ENCODE measurements around the gene DPP10.

Gene DPP10

GRCh38 chr2:114614592-114614991 is 172.2 kb downstream of the DPP10 start:
- no peak overlapping the region for H4K91ac ChIP-seq (ENCODE audit: low read depth, low read length, poor library complexity)
- H3K27me3 ChIP-seq (ENCODE audit: control insufficient read depth in 3 of 3, insufficient read depth in 3 of 3, low read depth in 1 of 3, low read length in 3 of 3): no peaks in the 10 kb centered on the region
- no peak overlapping the region for H3K14ac ChIP-seq (ENCODE audit: low read length)
- H2BK120ac ChIP-seq (ENCODE audit: low read depth, low read length): no peak overlapping the region
- no peak overlapping the region for H3K4me3 ChIP-seq (ENCODE audit: low read length in 2 of 2)
- WGBS, 2 donors (ENCODE audit: extremely low coverage in 2 of 2, insufficient read length in 2 of 2, insufficient replicate concordance in 1 of 2): no CpG with 5 or more reads among the region's 4 CpGs
- H2AFZ ChIP-seq (ENCODE audit: low read length): no peak overlapping the region
- no peak overlapping the region for H2BK5ac ChIP-seq (ENCODE audit: low read length)
- H3K4ac ChIP-seq (ENCODE audit: low read length): no peak overlapping the region
- H3K36me3 ChIP-seq (replicated peaks in 1 of 2; ENCODE audit: control insufficient read depth in 2 of 2, insufficient read depth in 2 of 2, low read length in 2 of 2): no peaks in the 10 kb centered on the region
- H3K9me3 ChIP-seq (replicated peaks in 1 of 2; ENCODE audit: control insufficient read depth in 2 of 2, insufficient read depth in 1 of 2, low read depth in 1 of 2, low read length in 2 of 2): no peaks in the 10 kb centered on the region
- H3K18ac ChIP-seq (ENCODE audit: low read length): no peak overlapping the region
- no peak overlapping the region for H3K4me2 ChIP-seq (ENCODE audit: insufficient read depth, low read length, poor library complexity, severe bottlenecking)
- H2BK12ac ChIP-seq (ENCODE audit: low read length): no peak overlapping the region
- no peaks in the 10 kb centered on the region for H3K79me1 ChIP-seq (ENCODE audit: low read depth, low read length)
- H3K23ac ChIP-seq (ENCODE audit: low read depth, low read length, poor library complexity): no peak overlapping the region
- H4K8ac ChIP-seq (ENCODE audit: low read depth, low read length): no peak overlapping the region
- H3K27ac ChIP-seq (replicated peaks; ENCODE audit: low read length): no peak overlapping the region
- DNase-seq (ENCODE audit: low spot score): no peak
- peaks cover 0 to 5% of the 10 kb centered on the region in 2 donors for H3K4me1 ChIP-seq (ENCODE audit: control insufficient read depth in 2 of 2, insufficient read depth in 1 of 2, low read depth in 1 of 2, low read length in 2 of 2)
- no peak overlapping the region for H3K9ac ChIP-seq (ENCODE audit: low read depth, low read length, poor library complexity)
- no peak overlapping the region for H2AK5ac ChIP-seq (ENCODE audit: low read depth, low read length)
- H2BK15ac ChIP-seq (ENCODE audit: low read length): no peak overlapping the region

- no peak overlapping the region for H2BK12ac ChIP-seq (ENCODE audit: low read length)
- WGBS, 2 donors (ENCODE audit: extremely low coverage in 2 of 2, insufficient read length in 2 of 2, insufficient replicate concordance in 1 of 2): no CpG with 5 or more reads among the region's 7 CpGs
- DNase-seq (ENCODE audit: low spot score): no peak
- no peaks in the 10 kb centered on the region for H3K36me3 ChIP-seq (replicated peaks in 1 of 2; ENCODE audit: control insufficient read depth in 2 of 2, insufficient read depth in 2 of 2, low read length in 2 of 2)
- no peak overlapping the region for H2BK120ac ChIP-seq (ENCODE audit: low read depth, low read length)
- H3K9ac ChIP-seq (ENCODE audit: low read depth, low read length, poor library complexity): no peak overlapping the region
- no peaks in the 10 kb centered on the region for H3K4me1 ChIP-seq (ENCODE audit: control insufficient read depth in 2 of 2, insufficient read depth in 1 of 2, low read depth in 1 of 2, low read length in 2 of 2)
- H3K27ac ChIP-seq (replicated peaks; ENCODE audit: low read length): no peak overlapping the region
- no peak overlapping the region for H3K4me3 ChIP-seq (ENCODE audit: low read length in 2 of 2)
- no peaks in the 10 kb centered on the region for H3K9me3 ChIP-seq (replicated peaks in 1 of 2; ENCODE audit: control insufficient read depth in 2 of 2, insufficient read depth in 1 of 2, low read depth in 1 of 2, low read length in 2 of 2)
- H3K4ac ChIP-seq (ENCODE audit: low read length): no peak overlapping the region
- no peak overlapping the region for H3K14ac ChIP-seq (ENCODE audit: low read length)
- no peak overlapping the region for H3K18ac ChIP-seq (ENCODE audit: low read length)
- H3K4me2 ChIP-seq (ENCODE audit: insufficient read depth, low read length, poor library complexity, severe bottlenecking): no peak overlapping the region
- H4K8ac ChIP-seq (ENCODE audit: low read depth, low read length): no peak overlapping the region
- H2AFZ ChIP-seq (ENCODE audit: low read length): no peak overlapping the region
- no peak overlapping the region for H3K23ac ChIP-seq (ENCODE audit: low read depth, low read length, poor library complexity)
- no peaks in the 10 kb centered on the region for H3K79me1 ChIP-seq (ENCODE audit: low read depth, low read length)
- no peak overlapping the region for H4K91ac ChIP-seq (ENCODE audit: low read depth, low read length, poor library complexity)
- no peak overlapping the region for H2BK15ac ChIP-seq (ENCODE audit: low read length)
- no peak overlapping the region for H2AK5ac ChIP-seq (ENCODE audit: low read depth, low read length)
- H2BK5ac ChIP-seq (ENCODE audit: low read length): no peak overlapping the region
- H3K27me3 ChIP-seq (ENCODE audit: control insufficient read depth in 3 of 3, insufficient read depth in 3 of 3, low read depth in 1 of 3, low read length in 3 of 3): no peaks in the 10 kb centered on the region
Observed at GRCh38 chr2:114628481-114628880, 186.0 kb downstream of the DPP10 start.

DNA sequence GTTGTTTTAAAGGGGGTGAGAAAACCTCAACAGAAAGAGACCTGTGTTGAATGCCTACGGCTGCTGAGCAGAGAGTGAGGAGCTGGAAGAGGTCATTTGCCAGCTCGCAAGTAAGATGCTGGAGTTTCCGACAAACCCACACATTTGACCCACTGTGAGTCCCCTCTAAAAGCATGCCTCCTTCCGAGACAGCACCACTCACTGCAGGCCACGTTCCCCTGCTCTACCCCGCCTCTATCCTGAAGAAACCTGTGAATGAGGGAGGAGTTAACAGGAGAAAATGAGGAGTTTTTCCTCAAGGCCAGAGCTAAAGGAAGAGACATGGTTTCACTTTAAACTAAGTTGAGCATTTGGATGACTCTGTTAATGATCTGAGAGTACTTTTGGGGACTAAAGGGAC is 188.7 kb downstream of the DPP10 start:
- Histone ChIP-seq H3K79me1 (ENCODE audit: low read depth, low read length) (no peaks in the 10 kb centered on the region), H3K36me3 (replicated peaks in 1 of 2; ENCODE audit: control insufficient read depth in 2 of 2, insufficient read depth in 2 of 2, low read length in 2 of 2) (no peaks in the 10 kb centered on the region), H2AK5ac (ENCODE audit: low read depth, low read length) (no peak overlapping the region), H3K4me1 (ENCODE audit: control insufficient read depth in 2 of 2, insufficient read depth in 1 of 2, low read depth in 1 of 2, low read length in 2 of 2) (no peaks in the 10 kb centered on the region), H4K91ac (ENCODE audit: low read depth, low read length, poor library complexity) (no peak overlapping the region), H2BK5ac (ENCODE audit: low read length) (no peak overlapping the region), H2BK12ac (ENCODE audit: low read length) (no peak overlapping the region), H3K9ac (ENCODE audit: low read depth, low read length, poor library complexity) (no peak overlapping the region), H3K27me3 (ENCODE audit: control insufficient read depth in 3 of 3, insufficient read depth in 3 of 3, low read depth in 1 of 3, low read length in 3 of 3) (no peaks in the 10 kb centered on the region), H2AFZ (ENCODE audit: low read length) (peak overlapping the region; percentile 66), H3K18ac (ENCODE audit: low read length) (no peak overlapping the region), H2BK15ac (ENCODE audit: low read length) (no peak overlapping the region), H2BK120ac (ENCODE audit: low read depth, low read length) (no peak overlapping the region), H3K27ac (replicated peaks; ENCODE audit: low read length) (no peak overlapping the region), H3K23ac (ENCODE audit: low read depth, low read length, poor library complexity) (no peak overlapping the region), H3K4me2 (ENCODE audit: insufficient read depth, low read length, poor library complexity, severe bottlenecking) (no peak overlapping the region), H3K9me3 (replicated peaks in 1 of 2; ENCODE audit: control insufficient read depth in 2 of 2, insufficient read depth in 1 of 2, low read depth in 1 of 2, low read length in 2 of 2) (no peaks in the 10 kb centered on the region), H4K8ac (ENCODE audit: low read depth, low read length) (no peak overlapping the region), H3K4ac (ENCODE audit: low read length) (no peak overlapping the region), H3K4me3 (ENCODE audit: low read length in 2 of 2) (no peak overlapping the region), H3K14ac (ENCODE audit: low read length) (no peak overlapping the region)
- no peak for DNase-seq (ENCODE audit: low spot score)
- WGBS, 2 donors (ENCODE audit: extremely low coverage in 2 of 2, insufficient read length in 2 of 2, insufficient replicate concordance in 1 of 2): no CpG with 5 or more reads among the region's 6 CpGs

- Histone ChIP-seq H3K4me1 (ENCODE audit: control insufficient read depth in 2 of 2, insufficient read depth in 1 of 2, low read depth in 1 of 2, low read length in 2 of 2) (no peaks in the 10 kb centered on the region), H2BK12ac (ENCODE audit: low read length) (no peak overlapping the region), H3K27me3 (ENCODE audit: control insufficient read depth in 3 of 3, insufficient read depth in 3 of 3, low read depth in 1 of 3, low read length in 3 of 3) (no peaks in the 10 kb centered on the region), H2BK15ac (ENCODE audit: low read length) (no peak overlapping the region), H3K27ac (replicated peaks; ENCODE audit: low read length) (no peak overlapping the region), H3K23ac (ENCODE audit: low read depth, low read length, poor library complexity) (no peak overlapping the region), H3K79me1 (ENCODE audit: low read depth, low read length) (no peaks in the 10 kb centered on the region), H2BK120ac (ENCODE audit: low read depth, low read length) (no peak overlapping the region), H3K9ac (ENCODE audit: low read depth, low read length, poor library complexity) (no peak overlapping the region), H3K9me3 (replicated peaks in 1 of 2; ENCODE audit: control insufficient read depth in 2 of 2, insufficient read depth in 1 of 2, low read depth in 1 of 2, low read length in 2 of 2) (no peaks in the 10 kb centered on the region), H3K4me2 (ENCODE audit: insufficient read depth, low read length, poor library complexity, severe bottlenecking) (no peak overlapping the region), H2BK5ac (ENCODE audit: low read length) (no peak overlapping the region), H3K36me3 (replicated peaks in 1 of 2; ENCODE audit: control insufficient read depth in 2 of 2, insufficient read depth in 2 of 2, low read length in 2 of 2) (no peaks in the 10 kb centered on the region), H4K8ac (ENCODE audit: low read depth, low read length) (no peak overlapping the region), H2AFZ (ENCODE audit: low read length) (no peak overlapping the region), H3K18ac (ENCODE audit: low read length) (no peak overlapping the region), H3K4me3 (ENCODE audit: low read length in 2 of 2) (no peak overlapping the region), H3K4ac (ENCODE audit: low read length) (no peak overlapping the region), H4K91ac (ENCODE audit: low read depth, low read length, poor library complexity) (no peak overlapping the region), H3K14ac (ENCODE audit: low read length) (no peak overlapping the region), H2AK5ac (ENCODE audit: low read depth, low read length) (no peak overlapping the region)
- WGBS, 2 donors (ENCODE audit: extremely low coverage in 2 of 2, insufficient read length in 2 of 2, insufficient replicate concordance in 1 of 2): no CpG with 5 or more reads among the region's 2 CpGs
- no peak for DNase-seq (ENCODE audit: low spot score)
Observed at GRCh38 chr2:114642166-114642770, 199.8 kb downstream of the DPP10 start.
